ENCODE measurements around the gene GHR. TPM values are rescaled to one million over a fixed set of nuclear protein-coding genes. Genes with fewer than 3 reads are reported as not detected.

GHR gene
- total RNA-seq, 2 donors from 2014 or later = 6.4 to 12.8 TPM

GRCh38 chr5:42526179-42526578, 102.9 kb downstream of the GHR start:
- ATAC-seq (ENCODE audit: insufficient number of reproducible peaks, low FRiP score, low read depth) (no peak), DNase-seq (ENCODE audit: low spot score) (no peak)
- Histone ChIP-seq H3K9me3 (no peaks in the 10 kb centered on the region), H3K4me3 (no peak overlapping the region), H3K27ac (no peak overlapping the region), H3K4me1 (ENCODE audit: control insufficient read depth in 1 of 2, low read depth in 2 of 2) (peaks cover under 1 to 3% of the 10 kb centered on the region in 2 donors), H3K27me3 (replicated peaks; ENCODE audit: insufficient read depth) (no peaks in the 10 kb centered on the region), H3K36me3 (no peaks in the 10 kb centered on the region)
- TF ChIP-seq CTCF (IDR thresholded peaks at IDR 0.05) = no peak

GRCh38 chr5:42531611-42532010, 108.4 kb downstream of the GHR start:
- peaks cover 4% of the 10 kb centered on the region for H3K9me3 ChIP-seq
- no peak for TF ChIP-seq CTCF (IDR thresholded peaks at IDR 0.05)
- H3K4me3 ChIP-seq = no peak overlapping the region
- H3K36me3 ChIP-seq = no peaks in the 10 kb centered on the region
- no peak overlapping the region for H3K27ac ChIP-seq
- H3K27me3 ChIP-seq (replicated peaks; ENCODE audit: insufficient read depth) = no peaks in the 10 kb centered on the region
- no peaks in the 10 kb centered on the region for H3K4me1 ChIP-seq (ENCODE audit: control insufficient read depth in 1 of 2, low read depth in 2 of 2)
- ATAC-seq (ENCODE audit: insufficient number of reproducible peaks, low FRiP score, low read depth) = no peak
- DNase-seq (ENCODE audit: low spot score) = no peak

- Histone ChIP-seq H3K27me3 (replicated peaks; ENCODE audit: insufficient read depth) (no peaks in the 10 kb centered on the region), H3K4me1 (ENCODE audit: control insufficient read depth in 1 of 2, low read depth in 2 of 2) (peaks cover 0 to 21% of the 10 kb centered on the region in 2 donors), H3K9me3 (peaks cover 6% of the 10 kb centered on the region), H3K27ac (no peak overlapping the region), H3K36me3 (no peaks in the 10 kb centered on the region), H3K4me3 (no peak overlapping the region)
- ATAC-seq (ENCODE audit: insufficient number of reproducible peaks, low FRiP score, low read depth) (no peak), DNase-seq (ENCODE audit: low spot score) (no peak)
- TF ChIP-seq CTCF (IDR thresholded peaks at IDR 0.05) = no peak
These were observed 118.9 kb downstream of the GHR start for GRCh38 chr5:42542106-42542505.

GRCh38 chr5:42543774-42544173, 120.5 kb downstream of the GHR start:
- Histone ChIP-seq H3K36me3 (no peaks in the 10 kb centered on the region), H3K27ac (no peak overlapping the region), H3K27me3 (replicated peaks; ENCODE audit: insufficient read depth) (no peaks in the 10 kb centered on the region), H3K4me1 (ENCODE audit: control insufficient read depth in 1 of 2, low read depth in 2 of 2) (peaks cover 0 to 35% of the 10 kb centered on the region in 2 donors), H3K4me3 (no peak overlapping the region), H3K9me3 (peaks cover 6% of the 10 kb centered on the region)
- DNase-seq (ENCODE audit: low spot score) (no peak), ATAC-seq (ENCODE audit: insufficient number of reproducible peaks, low FRiP score, low read depth) (no peak)
- no peak for TF ChIP-seq CTCF (IDR thresholded peaks at IDR 0.05)

- peaks cover 2% of the 10 kb centered on the region for H3K9me3 ChIP-seq
- peaks cover 0 to 38% of the 10 kb centered on the region in 2 donors for H3K4me1 ChIP-seq (ENCODE audit: control insufficient read depth in 1 of 2, low read depth in 2 of 2)
- ATAC-seq (ENCODE audit: insufficient number of reproducible peaks, low FRiP score, low read depth) = no peak
- no peaks in the 10 kb centered on the region for H3K36me3 ChIP-seq
- no peaks in the 10 kb centered on the region for H3K27me3 ChIP-seq (replicated peaks; ENCODE audit: insufficient read depth)
- TF ChIP-seq CTCF (IDR thresholded peaks at IDR 0.05) = no peak
- DNase-seq (ENCODE audit: low spot score) = no peak
- H3K4me3 ChIP-seq = no peak overlapping the region
- no peak overlapping the region for H3K27ac ChIP-seq
These were observed 121.8 kb downstream of the GHR start for GRCh38 chr5:42545038-42545437.
